ENCODE data around the gene MMP24.
"Not testable (repeated sequence)": the region's sequence is repeated elsewhere in the genome, so short reads cannot be mapped to it uniquely, and the experiment has no call there.

- TF ChIP-seq, protein P1, sequence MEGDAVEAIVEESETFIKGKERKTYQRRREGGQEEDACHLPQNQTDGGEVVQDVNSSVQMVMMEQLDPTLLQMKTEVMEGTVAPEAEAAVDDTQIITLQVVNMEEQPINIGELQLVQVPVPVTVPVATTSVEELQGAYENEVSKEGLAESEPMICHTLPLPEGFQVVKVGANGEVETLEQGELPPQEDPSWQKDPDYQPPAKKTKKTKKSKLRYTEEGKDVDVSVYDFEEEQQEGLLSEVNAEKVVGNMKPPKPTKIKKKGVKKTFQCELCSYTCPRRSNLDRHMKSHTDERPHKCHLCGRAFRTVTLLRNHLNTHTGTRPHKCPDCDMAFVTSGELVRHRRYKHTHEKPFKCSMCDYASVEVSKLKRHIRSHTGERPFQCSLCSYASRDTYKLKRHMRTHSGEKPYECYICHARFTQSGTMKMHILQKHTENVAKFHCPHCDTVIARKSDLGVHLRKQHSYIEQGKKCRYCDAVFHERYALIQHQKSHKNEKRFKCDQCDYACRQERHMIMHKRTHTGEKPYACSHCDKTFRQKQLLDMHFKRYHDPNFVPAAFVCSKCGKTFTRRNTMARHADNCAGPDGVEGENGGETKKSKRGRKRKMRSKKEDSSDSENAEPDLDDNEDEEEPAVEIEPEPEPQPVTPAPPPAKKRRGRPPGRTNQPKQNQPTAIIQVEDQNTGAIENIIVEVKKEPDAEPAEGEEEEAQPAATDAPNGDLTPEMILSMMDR (conservative IDR thresholded peaks at IDR 0.05; ENCODE audit: low read length), result not testable (repeated sequence)
- TF ChIP-seq EZH2phosphoT487 (IDR thresholded peaks at IDR 0.05; ENCODE audit: borderline replicate concordance, low read depth, low read length), result not testable (repeated sequence)
Measured at GRCh38 chr20:35252598-35252997, 26.1 kb downstream of the MMP24 start.
